Measurements from ENCODE around the gene RPL12.

Gene RPL12

GRCh38 chr9:127444921-127445850 is 6.0 kb downstream of the RPL12 start:
- Histone ChIP-seq H3K27ac (ENCODE audit: low read depth, low read length) (no peak overlapping the region), H3K9me3 (ENCODE audit: control insufficient read depth in 5 of 5, low read length in 5 of 5) (peaks cover 0 to 13% (median 10%) of the 10 kb centered on the region in 5 donors), H3K9ac (ENCODE audit: low read length in 5 of 5) (no peak overlapping the region), H3K27me3 (ENCODE audit: control insufficient read depth in 5 of 5, insufficient read depth in 4 of 5, low read length in 5 of 5) (no peaks in the 10 kb centered on the region), H3K4me3 (ENCODE audit: low read depth in 1 of 5, low read length in 5 of 5) (no peak overlapping the region), H3K4me1 (ENCODE audit: control insufficient read depth in 5 of 5, insufficient read depth in 5 of 5, low read length in 5 of 5) (peaks cover 5 to 23% (median 20%) of the 10 kb centered on the region in 5 donors), H3K36me3 (ENCODE audit: control insufficient read depth in 5 of 5, insufficient read depth in 5 of 5, low read length in 5 of 5) (peaks cover 10 to 84% (median 77%) of the 10 kb centered on the region in 5 donors)

DNA sequence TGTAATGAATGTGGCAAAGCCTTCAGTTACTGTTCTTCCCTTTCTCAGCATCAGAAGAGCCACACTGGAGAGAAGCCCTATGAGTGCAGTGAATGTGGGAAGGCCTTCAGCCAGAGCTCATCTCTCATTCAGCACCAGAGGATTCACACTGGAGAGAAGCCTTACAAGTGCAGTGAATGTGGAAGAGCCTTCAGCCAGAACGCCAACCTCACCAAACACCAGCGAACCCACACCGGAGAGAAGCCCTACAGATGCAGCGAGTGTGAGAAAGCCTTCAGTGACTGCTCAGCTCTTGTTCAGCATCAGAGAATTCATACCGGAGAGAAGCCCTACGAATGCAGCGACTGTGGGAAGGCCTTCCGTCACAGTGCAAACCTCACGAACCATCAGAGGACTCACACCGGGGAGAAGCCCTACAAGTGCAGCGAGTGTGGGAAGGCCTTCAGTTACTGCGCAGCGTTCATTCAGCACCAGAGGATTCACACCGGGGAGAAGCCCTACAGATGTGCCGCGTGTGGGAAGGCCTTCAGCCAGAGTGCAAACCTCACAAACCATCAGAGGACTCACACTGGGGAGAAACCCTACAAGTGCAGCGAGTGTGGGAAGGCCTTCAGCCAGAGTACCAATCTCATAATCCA is 6.8 kb downstream of the RPL12 start:
- Histone ChIP-seq H3K4me1 (ENCODE audit: control insufficient read depth in 5 of 5, insufficient read depth in 5 of 5, low read length in 5 of 5) (peaks cover 0 to 16% (median 12%) of the 10 kb centered on the region in 5 donors), H3K27me3 (ENCODE audit: control insufficient read depth in 5 of 5, insufficient read depth in 4 of 5, low read length in 5 of 5) (no peaks in the 10 kb centered on the region), H3K9ac (ENCODE audit: low read length in 5 of 5) (no peak overlapping the region), H3K27ac (ENCODE audit: low read depth, low read length) (no peak overlapping the region), H3K36me3 (ENCODE audit: control insufficient read depth in 5 of 5, insufficient read depth in 5 of 5, low read length in 5 of 5) (peaks cover 10 to 87% (median 78%) of the 10 kb centered on the region in 5 donors), H3K9me3 (ENCODE audit: control insufficient read depth in 5 of 5, low read length in 5 of 5) (peaks cover 0 to 13% (median 10%) of the 10 kb centered on the region in 5 donors), H3K4me3 (ENCODE audit: low read depth in 1 of 5, low read length in 5 of 5) (no peak overlapping the region)

DNA sequence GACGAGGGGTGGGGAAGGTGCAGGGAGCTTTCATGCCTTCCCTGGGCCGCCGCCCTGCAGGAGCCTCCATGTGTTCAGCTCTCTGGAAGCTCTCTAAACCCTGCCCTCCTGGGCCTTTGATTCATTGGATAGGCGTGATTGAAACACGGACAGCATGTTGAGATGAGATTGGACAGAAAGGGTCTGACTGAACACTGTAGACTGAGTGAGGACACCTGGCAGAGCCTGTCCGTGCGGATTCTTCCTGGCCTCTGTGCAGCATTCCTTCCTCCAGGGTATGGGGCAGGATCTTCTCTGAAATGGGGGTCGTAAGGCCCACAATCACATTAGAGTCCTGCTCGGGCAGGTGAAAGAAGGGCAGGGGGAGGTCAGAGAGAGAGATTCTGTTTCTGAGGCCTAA is 12.8 kb downstream of the RPL12 start:
- Histone ChIP-seq H3K36me3 (ENCODE audit: control insufficient read depth in 5 of 5, insufficient read depth in 5 of 5, low read length in 5 of 5) (peaks cover 11 to 89% (median 80%) of the 10 kb centered on the region in 5 donors), H3K4me1 (ENCODE audit: control insufficient read depth in 5 of 5, insufficient read depth in 5 of 5, low read length in 5 of 5) (no peaks in the 10 kb centered on the region), H3K9me3 (ENCODE audit: control insufficient read depth in 5 of 5, low read length in 5 of 5) (no peaks in the 10 kb centered on the region), H3K9ac (ENCODE audit: low read length in 5 of 5) (no peak overlapping the region), H3K27ac (ENCODE audit: low read depth, low read length) (no peak overlapping the region), H3K27me3 (ENCODE audit: control insufficient read depth in 5 of 5, insufficient read depth in 4 of 5, low read length in 5 of 5) (no peaks in the 10 kb centered on the region), H3K4me3 (ENCODE audit: low read depth in 1 of 5, low read length in 5 of 5) (no peak overlapping the region)

- no peaks in the 10 kb centered on the region for H3K4me1 ChIP-seq (ENCODE audit: control insufficient read depth in 5 of 5, insufficient read depth in 5 of 5, low read length in 5 of 5)
- no peaks in the 10 kb centered on the region for H3K9me3 ChIP-seq (ENCODE audit: control insufficient read depth in 5 of 5, low read length in 5 of 5)
- no peak overlapping the region for H3K27ac ChIP-seq (ENCODE audit: low read depth, low read length)
- H3K9ac ChIP-seq (ENCODE audit: low read length in 5 of 5), result no peak overlapping the region
- no peaks in the 10 kb centered on the region for H3K27me3 ChIP-seq (ENCODE audit: control insufficient read depth in 5 of 5, insufficient read depth in 4 of 5, low read length in 5 of 5)
- H3K36me3 ChIP-seq (ENCODE audit: control insufficient read depth in 5 of 5, insufficient read depth in 5 of 5, low read length in 5 of 5), result peaks cover 12 to 90% (median 79%) of the 10 kb centered on the region in 5 donors
- no peak overlapping the region for H3K4me3 ChIP-seq (ENCODE audit: low read depth in 1 of 5, low read length in 5 of 5)
These were observed 13.5 kb downstream of the RPL12 start for GRCh38 chr9:127437497-127438264.

DNA sequence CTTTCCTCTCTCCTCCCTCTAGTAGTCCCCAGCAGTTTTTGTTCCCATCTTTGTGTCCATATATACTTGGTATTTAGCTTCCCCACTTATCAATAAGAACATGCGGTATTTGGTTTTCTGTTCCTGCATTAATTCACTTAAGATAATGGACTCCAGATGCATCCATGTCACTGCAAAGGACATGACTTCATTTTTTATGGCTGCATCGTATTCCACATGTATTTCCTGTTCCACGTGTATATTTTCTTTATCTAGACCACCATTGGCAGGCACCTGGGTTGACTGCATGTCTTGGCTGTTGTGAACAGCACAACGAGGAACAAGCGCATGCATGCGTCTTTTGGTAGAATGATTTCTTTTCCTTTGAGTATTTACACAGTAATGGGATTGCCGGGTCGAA is 20.8 kb downstream of the RPL12 start:
- H3K36me3 ChIP-seq (ENCODE audit: control insufficient read depth in 5 of 5, insufficient read depth in 5 of 5, low read length in 5 of 5), result peaks cover 12 to 53% (median 41%) of the 10 kb centered on the region in 5 donors
- H3K27me3 ChIP-seq (ENCODE audit: control insufficient read depth in 5 of 5, insufficient read depth in 4 of 5, low read length in 5 of 5), result no peaks in the 10 kb centered on the region
- no peaks in the 10 kb centered on the region for H3K9me3 ChIP-seq (ENCODE audit: control insufficient read depth in 5 of 5, low read length in 5 of 5)
- H3K4me1 ChIP-seq (ENCODE audit: control insufficient read depth in 5 of 5, insufficient read depth in 5 of 5, low read length in 5 of 5), result peaks cover 0 to 6% (median 5%) of the 10 kb centered on the region in 5 donors
- no peak overlapping the region for H3K4me3 ChIP-seq (ENCODE audit: low read depth in 1 of 5, low read length in 5 of 5)
- H3K27ac ChIP-seq (ENCODE audit: low read depth, low read length), result no peak overlapping the region
- H3K9ac ChIP-seq (ENCODE audit: low read length in 5 of 5), result no peak overlapping the region

DNA sequence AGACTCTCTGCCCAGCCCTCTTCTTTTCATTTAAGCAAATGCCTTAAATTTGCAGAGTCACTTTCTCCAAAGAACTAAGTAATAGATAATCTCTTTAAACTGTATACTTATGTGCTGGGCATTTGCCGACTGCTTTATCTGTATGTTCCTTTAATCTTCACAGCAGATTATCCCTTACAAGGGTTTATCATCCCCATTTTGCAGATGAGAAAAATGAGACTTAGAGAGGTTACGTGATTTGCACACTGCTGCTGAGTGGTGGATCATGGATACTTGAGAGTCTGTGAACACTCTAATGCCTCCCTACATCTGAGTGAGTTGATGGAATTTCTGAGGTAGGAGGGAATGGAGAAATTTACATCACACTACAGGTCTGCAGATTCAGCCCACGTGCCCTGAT is 22.9 kb downstream of the RPL12 start:
- no peak overlapping the region for H3K9ac ChIP-seq (ENCODE audit: low read length in 5 of 5)
- no peak overlapping the region for H3K27ac ChIP-seq (ENCODE audit: low read depth, low read length)
- H3K36me3 ChIP-seq (ENCODE audit: control insufficient read depth in 5 of 5, insufficient read depth in 5 of 5, low read length in 5 of 5), result peaks cover under 1 to 32% (median 25%) of the 10 kb centered on the region in 5 donors
- peaks cover 5 to 21% (median 19%) of the 10 kb centered on the region in 5 donors for H3K4me1 ChIP-seq (ENCODE audit: control insufficient read depth in 5 of 5, insufficient read depth in 5 of 5, low read length in 5 of 5)
- no peaks in the 10 kb centered on the region for H3K9me3 ChIP-seq (ENCODE audit: control insufficient read depth in 5 of 5, low read length in 5 of 5)
- no peak overlapping the region for H3K4me3 ChIP-seq (ENCODE audit: low read depth in 1 of 5, low read length in 5 of 5)
- no peaks in the 10 kb centered on the region for H3K27me3 ChIP-seq (ENCODE audit: control insufficient read depth in 5 of 5, insufficient read depth in 4 of 5, low read length in 5 of 5)

- Histone ChIP-seq H3K27me3 (ENCODE audit: control insufficient read depth in 5 of 5, insufficient read depth in 4 of 5, low read length in 5 of 5) (no peaks in the 10 kb centered on the region), H3K9me3 (ENCODE audit: control insufficient read depth in 5 of 5, low read length in 5 of 5) (no peaks in the 10 kb centered on the region), H3K4me3 (ENCODE audit: low read depth in 1 of 5, low read length in 5 of 5) (no peak overlapping the region), H3K9ac (ENCODE audit: low read length in 5 of 5) (no peak overlapping the region), H3K4me1 (ENCODE audit: control insufficient read depth in 5 of 5, insufficient read depth in 5 of 5, low read length in 5 of 5) (peaks cover 8 to 34% (median 31%) of the 10 kb centered on the region in 5 donors), H3K36me3 (ENCODE audit: control insufficient read depth in 5 of 5, insufficient read depth in 5 of 5, low read length in 5 of 5) (peaks cover 0 to 27% (median 23%) of the 10 kb centered on the region in 5 donors), H3K27ac (ENCODE audit: low read depth, low read length) (no peak overlapping the region)
These were observed 24.4 kb downstream of the RPL12 start for GRCh38 chr9:127426756-127427155.

- H3K4me3 ChIP-seq (ENCODE audit: low read depth in 1 of 5, low read length in 5 of 5), result peak overlapping the region; percentile 80 to 95 (median 88)
- H3K36me3 ChIP-seq (ENCODE audit: control insufficient read depth in 5 of 5, insufficient read depth in 5 of 5, low read length in 5 of 5), result peaks cover 0 to 15% (median 10%) of the 10 kb centered on the region in 5 donors
- peak overlapping the region; percentile 90 to 98 (median 95) for H3K9ac ChIP-seq (ENCODE audit: low read length in 5 of 5)
- H3K9me3 ChIP-seq (ENCODE audit: control insufficient read depth in 5 of 5, low read length in 5 of 5), result no peaks in the 10 kb centered on the region
- H3K27ac ChIP-seq (ENCODE audit: low read depth, low read length), result peak overlapping the region; percentile 91
- peaks cover 8 to 34% (median 31%) of the 10 kb centered on the region in 5 donors for H3K4me1 ChIP-seq (ENCODE audit: control insufficient read depth in 5 of 5, insufficient read depth in 5 of 5, low read length in 5 of 5)
- no peaks in the 10 kb centered on the region for H3K27me3 ChIP-seq (ENCODE audit: control insufficient read depth in 5 of 5, insufficient read depth in 4 of 5, low read length in 5 of 5)
These were observed 26.6 kb downstream of the RPL12 start for GRCh38 chr9:127424676-127424999.

GRCh38 chr9:127423934-127424675 is 27.1 kb downstream of the RPL12 start, which contains the start of gene ZNF79:
ZNF79 (plus strand) TSS chr9:127424382; CDS start chr9:127424788, 406 bp downstream.
- Histone ChIP-seq H3K4me3 (ENCODE audit: low read depth in 1 of 5, low read length in 5 of 5) (peak within 1 kb of the TSS; percentile 80 to 95 (median 88)), H3K36me3 (ENCODE audit: control insufficient read depth in 5 of 5, insufficient read depth in 5 of 5, low read length in 5 of 5) (peaks cover 0 to 10% (median 8%) of the 10 kb centered on the region in 5 donors), H3K27me3 (ENCODE audit: control insufficient read depth in 5 of 5, insufficient read depth in 4 of 5, low read length in 5 of 5) (no peaks in the 10 kb centered on the region), H3K27ac (ENCODE audit: low read depth, low read length) (peak within 1 kb of the TSS; percentile 91), H3K9me3 (ENCODE audit: control insufficient read depth in 5 of 5, low read length in 5 of 5) (no peaks in the 10 kb centered on the region), H3K4me1 (ENCODE audit: control insufficient read depth in 5 of 5, insufficient read depth in 5 of 5, low read length in 5 of 5) (peaks cover 8 to 37% (median 31%) of the 10 kb centered on the region in 5 donors), H3K9ac (ENCODE audit: low read length in 5 of 5) (peak within 1 kb of the TSS; percentile 90 to 98 (median 95))
